OCI-M1 (cell line): ENCODE results near the gene C19orf73.

Experiments used
- DNase-seq: peaks from one replicate; lab custom pipeline; 2025; lab: John Stamatoyannopoulos, UW

C19orf73 gene

DNA sequence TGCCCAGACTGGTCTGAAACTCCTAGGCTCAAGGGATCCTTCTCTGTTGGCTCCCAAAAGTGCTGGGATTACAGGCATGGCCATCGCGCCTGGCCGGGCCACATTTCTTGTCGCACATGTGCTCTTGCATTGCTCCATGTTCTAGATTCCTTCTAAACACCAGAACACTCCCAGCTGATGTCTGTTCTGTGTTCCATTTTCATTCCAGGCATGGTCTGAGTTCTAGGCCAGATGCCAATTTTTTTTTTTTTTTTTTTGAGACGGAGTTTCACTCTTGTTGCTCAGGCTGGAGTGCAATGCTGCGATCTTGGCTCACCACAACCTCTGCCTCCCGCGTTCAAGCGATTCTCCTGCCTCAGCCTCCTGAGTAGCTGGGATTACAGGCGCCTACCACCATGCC, 2.9 kb upstream of the C19orf73 start:
- peak; percentile 49 for DNase-seq

DNA sequence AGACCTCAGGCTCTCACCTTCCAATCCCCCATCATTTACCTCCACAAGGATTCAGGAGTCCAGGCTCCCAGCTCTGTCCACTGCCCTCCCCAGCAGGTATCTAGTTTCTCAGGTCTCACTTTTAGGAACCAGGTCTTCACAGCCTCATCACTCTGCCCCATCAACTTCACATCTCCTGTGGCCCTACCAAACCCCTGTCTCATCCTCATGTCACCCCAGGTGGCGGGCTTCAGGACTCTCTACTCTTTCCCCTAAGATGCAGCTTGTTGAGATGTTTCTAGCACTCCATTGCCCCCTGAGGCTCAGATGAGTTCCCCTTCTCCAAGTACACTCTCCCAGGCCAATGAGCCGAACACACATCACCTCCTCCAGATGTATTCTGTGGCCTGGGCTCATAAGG, 1.9 kb upstream of the C19orf73 start:
- DNase-seq: no peak

DNA sequence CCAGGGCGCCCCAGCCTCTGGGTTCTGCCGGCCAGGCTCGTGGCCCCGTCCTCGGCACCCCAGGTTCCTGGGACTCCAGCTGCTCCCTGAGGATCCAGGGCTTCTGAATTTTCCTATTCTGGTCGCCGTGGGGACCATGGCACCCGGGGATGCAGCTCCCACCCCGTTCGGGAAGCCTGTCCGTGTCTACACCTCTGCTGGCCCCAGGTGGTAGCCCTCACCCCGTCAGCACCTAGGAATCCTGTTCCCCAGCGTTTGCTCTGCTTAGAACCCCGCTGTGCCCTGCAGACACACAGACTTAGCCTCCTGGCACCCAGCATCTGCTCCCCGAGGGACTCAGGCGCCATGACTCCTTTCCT, 1.4 kb upstream of the C19orf73 start:
- DNase-seq: no peak

DNA sequence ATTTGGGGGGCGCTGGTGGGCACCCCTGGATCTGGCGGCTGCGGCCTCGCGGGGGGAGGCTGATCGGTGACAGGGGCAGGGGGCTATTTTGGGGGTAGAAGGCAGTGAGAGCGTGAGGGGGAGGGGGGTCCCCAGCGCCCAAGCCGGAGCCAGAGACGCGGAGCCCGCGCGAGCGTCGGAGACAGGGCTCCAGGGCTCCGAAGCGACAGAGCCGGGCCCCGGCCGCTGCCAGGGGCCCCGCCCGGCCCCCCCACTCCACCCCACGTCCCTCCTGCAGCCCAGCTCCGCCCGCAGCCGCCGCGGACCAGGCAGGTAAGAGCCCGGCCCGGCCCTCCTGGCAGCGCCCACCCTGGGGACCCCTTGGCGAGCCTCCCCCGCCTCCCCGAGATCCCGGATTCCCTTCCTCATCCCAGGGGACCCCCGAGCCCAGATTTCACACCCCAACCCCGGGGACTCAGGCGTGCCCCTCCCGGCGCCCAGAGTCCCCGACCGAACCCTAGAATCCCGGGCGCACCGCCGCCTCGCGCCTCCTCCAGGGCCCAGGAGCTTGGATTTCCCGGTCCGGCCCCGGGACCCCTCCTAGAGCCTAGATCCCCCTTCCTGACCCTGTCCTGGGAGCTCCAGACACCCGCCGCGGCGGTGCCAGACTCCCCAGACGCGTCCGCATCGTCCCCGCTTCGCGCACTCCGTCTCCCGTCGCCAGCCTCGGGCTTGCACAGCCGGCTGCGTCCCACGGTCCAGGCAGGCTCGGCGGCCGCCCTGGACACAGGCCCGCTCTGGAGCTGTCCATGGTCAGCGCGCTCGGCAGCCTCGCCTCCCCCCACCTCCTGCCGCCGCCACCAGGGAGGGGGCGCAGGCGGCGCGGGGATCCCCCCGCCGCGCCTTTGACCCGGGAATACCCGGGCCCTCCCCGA, 725 bp upstream of the C19orf73 start, which contains the start of gene PPFIA3:
TSS of gene PPFIA3 (plus strand) at position 134 of the 914 bp plus-strand sequence. CDS start 8,330 bp downstream, outside the sequence.
- peak; percentile 35 for DNase-seq

DNA sequence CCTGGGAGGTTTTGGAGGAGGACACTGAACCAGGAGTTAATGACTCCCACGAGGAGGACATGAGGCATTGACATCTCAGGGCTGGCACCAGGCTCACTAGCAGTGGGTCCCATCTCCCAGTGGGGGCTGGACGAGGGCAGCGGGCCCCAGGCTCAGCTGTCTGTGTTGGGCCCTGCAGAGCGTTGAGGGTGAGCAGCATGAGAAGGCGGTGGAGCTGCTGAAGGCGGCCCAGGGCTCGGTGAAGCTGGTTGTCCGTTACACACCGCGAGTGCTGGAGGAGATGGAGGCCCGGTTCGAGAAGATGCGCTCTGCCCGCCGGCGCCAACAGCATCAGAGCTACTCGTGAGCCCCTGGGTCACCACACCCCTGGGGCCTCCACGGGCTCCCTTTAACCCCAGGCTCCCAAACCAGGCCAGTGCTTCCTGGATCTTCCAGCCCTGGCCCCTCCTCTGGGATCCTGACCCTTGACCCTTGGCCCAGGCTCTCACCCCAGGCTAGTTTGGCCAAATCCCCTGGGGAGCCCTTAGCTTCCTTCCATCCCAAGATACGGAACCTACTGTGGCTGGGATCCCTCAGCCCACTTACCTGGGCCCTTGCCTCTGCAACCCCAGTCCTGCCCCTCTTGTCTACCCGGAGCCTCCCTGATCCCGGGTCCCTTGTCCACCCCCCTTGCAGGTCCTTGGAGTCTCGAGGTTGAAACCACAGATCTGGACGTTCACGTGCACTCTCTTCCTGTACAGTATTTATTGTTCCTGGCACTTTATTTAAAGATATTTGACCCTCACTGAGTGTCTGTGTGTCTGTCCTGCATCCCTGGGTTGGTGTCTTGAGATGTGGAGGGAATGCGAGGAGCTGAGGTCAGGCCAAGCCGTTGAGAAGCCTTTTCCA, 1.0 kb downstream of the C19orf73 start:
- no peak for DNase-seq

DNA sequence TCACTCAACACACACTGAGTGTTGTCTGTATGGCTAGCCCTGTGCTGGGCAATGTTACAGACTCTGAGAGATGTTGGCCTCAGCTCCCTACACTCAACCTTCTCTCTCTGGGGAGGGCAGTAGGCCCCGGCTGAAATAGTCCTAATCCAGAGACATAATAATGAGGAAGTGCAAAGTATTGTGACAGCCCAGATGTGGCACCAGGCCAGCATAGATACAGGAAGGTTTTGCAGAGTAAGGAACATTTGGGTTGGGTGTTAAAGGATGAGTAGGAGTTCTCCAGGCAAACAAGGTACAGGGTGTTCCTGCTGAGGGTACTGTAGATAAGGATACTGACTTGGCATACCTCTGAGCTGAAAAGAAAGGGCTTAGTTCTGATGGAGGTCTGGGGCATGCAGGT, 2.4 kb downstream of the C19orf73 start:
- DNase-seq: peak; percentile 78

DNA sequence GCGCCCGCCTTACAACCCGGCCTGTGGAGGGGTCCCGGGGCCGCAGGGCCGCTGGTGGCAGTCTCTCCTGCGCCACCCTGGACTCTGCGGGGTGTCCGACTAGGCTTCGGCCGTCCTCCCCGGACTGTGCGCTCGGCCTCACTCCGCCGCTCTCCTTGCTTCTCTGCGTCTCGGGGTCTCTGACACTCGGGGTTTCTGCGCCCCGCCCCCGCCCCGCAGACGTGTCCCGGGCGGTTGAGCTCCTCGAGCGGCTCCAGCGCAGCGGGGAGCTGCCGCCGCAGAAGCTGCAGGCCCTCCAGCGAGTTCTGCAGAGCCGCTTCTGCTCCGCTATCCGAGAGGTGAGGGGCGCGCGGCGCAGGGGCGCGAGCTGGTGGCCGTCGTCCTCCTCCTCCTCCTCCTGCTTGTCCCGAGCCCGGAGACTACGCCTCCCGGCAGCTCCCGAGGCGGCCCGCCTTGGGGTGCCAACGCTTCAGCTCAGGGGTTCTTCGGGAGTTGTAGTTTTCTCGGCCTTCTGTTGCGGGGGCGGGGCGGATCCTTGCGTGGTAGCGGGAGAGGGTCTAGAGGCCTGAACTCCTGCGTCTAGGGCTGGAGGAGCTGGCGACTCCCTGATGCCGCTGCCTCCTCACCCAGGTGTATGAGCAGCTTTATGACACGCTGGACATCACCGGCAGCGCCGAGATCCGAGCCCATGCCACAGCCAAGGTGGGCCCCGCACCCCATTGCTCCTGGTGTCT, 4.1 kb downstream of the C19orf73 start:
- no peak for DNase-seq

DNA sequence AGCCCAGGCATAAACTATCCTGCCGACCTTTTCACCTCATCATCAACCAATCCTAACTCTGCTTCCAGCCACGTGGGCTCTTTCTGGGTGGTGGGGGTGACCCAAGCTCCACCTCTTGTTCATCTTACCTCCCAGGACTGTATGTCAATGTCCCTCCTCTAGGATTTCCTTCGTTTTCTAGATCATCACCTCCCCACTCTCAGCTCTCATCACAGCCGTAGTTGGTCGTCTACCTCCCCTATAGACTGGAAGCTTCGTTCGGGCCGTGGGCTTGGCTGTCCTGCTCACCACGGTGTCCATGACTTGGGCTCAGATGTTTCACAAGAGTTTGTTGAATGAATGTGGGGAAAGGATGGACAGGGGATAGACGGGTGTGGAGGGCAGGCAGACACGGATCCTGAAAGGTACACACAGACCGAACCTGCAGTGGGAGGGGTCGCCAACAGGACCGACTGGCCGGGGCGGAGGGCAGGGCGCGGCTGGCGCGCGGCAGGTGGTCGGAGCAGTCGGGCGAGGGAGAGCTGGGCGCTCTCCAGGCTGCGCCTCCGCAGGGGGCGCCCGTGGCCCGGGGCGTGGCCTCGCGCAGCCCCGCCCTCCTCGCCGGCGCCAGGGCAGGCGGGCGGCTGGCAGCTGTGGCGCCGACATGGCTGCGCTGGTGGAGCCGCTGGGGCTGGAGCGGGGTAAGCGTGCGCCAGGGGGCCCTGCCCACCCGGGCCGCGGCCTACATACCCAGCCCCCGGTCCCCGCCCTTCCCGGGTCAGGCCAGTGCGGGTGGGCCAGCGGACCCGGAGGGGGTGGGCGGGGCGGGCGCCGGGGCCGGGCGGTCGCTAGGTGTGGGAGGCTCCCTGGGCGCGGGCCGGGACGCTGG, 4.9 kb downstream of the C19orf73 start, which contains the start of gene LIN7B:
TSS of gene LIN7B (plus strand) at position 609 of the 868 bp plus-strand sequence. CDS start at position 644, 35 bp downstream.
- DNase-seq: peak; percentile 89

DNA sequence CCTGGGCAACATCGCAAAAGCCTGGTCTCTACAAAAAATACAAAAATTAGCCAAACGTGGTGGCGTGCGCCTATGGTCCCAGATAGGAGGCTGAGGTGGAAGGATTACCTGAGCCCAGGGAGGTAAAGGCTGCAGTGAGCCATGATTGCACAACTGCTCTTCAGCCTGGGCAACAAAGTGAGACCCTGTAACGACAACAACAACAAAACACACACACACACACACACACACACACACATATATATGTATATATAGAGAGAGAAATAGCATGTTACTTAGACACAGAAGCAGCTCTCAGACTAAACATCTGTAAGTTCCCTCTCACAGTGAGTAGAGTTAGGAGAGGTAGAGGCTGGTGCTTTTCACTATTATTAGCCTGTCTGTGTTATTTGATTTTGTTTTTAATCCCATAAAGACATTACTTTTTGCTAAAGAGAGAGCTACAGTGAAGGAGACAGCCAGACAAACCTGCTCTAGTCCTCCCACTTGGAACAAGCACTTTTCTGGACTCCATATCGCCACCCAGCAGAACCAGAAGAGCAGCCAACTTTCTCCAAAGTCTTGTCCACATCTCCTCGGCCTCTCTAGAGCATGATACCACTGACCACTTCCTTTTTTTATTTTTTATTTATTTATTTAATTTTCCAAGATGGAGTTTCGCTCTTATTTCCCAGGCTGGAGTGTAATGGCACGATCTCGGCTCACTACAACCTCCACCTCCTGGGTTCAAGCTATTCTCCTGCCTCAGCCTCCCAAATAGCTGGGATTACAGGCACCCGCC, 7.5 kb downstream of the C19orf73 start:
- peak; percentile 70 for DNase-seq

DNA sequence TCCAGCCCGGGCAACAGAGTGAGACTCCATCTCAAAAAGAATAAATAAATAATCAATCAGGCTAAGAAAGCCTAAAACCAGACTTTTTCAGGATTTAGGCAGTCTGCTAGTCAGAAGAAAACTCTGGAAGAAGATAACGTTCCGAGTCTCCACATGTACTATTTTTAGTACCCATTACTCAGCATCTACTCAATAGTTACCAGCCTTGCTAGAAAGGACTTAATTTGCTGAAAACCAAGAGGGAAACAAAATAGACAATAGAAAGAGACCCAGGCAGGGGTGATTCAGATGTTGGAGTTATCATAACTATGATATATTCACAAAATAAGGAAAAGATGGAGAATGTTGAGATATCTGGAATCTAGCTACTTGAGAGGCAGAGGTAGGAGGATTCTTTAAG, 8.4 kb downstream of the C19orf73 start:
- DNase-seq: peak; percentile 35

DNA sequence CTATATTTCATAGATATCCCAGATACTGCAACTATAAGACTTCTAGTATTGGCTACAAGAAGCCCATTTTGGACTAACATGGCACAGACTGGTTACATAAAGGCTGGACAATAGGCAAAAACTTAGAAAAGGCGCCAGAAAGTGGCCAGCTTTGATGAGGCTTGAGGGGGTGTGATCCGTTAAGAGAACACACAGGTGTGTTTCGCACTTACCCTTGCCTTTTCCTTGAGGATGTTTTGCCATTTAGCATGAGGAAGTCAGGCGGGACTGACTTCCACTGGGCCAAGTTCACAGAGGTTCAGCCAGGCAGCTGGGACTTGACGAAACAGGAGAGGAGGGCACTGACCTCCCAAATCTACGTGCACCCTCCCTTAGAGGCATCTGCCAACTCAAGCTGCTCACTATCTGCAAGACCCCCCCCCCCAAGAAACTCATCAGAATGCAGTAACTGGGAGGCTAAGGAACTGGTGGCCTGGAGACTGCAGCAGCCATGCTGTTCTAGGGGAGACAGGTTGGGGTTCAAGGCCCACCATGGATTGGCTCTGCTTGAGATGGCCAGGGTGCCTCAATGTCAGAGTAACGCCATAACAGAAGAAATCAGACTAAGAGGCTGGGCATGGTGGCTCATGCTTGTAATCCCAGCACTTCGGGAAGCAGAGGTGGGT, 9.2 kb downstream of the C19orf73 start:
- DNase-seq: no peak

DNA sequence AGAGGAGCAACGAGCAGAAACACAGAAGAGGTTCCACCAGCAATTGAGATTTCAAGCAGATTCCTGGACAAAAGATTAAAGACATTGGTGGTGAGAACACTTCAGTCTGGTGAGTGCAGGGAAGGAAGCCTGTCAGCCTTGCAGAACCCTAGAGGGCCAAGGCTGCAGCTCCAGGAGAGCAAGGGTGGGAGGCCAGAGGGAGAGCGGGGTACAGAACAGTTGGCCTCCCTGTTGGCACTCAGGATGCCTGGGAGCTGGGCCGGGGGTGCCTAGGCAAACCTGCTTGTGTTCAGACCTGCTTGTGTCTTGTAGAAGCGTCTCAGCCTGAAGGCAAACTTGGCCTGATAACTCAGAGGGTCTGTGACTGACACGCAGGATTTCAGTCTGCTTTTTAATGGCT, 9.9 kb downstream of the C19orf73 start:
- no peak for DNase-seq

DNA sequence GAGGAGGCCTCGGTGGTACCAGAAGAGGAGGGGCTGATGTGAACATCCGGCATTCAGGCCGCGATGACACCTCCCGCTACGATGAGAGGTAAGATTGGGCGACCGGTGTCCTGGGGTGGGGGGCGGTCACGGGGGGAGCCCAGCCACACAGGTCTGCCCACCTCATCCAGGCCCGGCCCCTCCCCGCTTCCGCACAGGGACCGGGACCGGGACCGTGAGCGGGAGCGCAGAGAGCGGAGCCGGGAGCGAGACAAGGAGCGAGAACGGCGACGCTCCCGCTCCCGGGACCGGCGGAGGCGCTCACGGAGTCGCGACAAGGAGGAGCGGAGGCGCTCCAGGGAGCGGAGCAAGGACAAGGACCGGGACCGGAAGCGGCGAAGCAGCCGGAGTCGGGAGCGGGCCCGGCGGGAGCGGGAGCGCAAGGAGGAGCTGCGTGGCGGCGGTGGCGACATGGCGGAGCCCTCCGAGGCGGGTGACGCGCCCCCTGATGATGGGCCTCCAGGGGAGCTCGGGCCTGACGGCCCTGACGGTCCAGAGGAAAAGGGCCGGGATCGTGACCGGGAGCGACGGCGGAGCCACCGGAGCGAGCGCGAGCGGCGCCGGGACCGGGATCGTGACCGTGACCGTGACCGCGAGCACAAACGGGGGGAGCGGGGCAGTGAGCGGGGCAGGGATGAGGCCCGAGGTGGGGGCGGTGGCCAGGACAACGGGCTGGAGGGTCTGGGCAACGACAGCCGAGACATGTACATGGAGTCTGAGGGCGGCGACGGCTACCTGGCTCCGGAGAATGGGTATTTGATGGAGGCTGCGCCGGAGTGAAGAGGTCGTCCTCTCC, 11.1 kb downstream of the C19orf73 start:
- no peak for DNase-seq

DNA sequence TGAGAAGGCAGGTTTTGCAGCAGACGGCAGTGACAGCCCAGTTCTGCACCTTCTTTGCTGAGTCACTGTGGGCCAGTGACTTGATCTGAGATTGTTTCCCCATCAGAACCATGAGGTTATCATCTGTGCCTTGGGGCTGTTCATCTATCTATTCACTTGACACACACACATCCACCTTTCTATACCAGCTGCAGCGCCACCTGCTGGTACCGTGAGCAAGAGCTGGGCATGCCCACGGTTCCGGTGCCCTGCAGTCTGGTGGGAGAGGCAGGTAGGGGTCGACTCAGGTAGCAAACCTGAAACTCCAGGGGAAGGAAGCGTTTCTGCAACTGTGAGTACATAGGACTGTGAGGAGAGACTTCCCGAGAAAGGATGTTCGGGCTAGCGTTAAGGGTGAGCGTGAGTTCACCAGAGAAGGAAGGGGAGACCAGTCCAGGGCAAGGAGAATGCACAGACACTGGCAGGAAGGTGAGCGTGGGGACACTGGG, 12.3 kb downstream of the C19orf73 start:
- DNase-seq: peak; percentile 72

DNA sequence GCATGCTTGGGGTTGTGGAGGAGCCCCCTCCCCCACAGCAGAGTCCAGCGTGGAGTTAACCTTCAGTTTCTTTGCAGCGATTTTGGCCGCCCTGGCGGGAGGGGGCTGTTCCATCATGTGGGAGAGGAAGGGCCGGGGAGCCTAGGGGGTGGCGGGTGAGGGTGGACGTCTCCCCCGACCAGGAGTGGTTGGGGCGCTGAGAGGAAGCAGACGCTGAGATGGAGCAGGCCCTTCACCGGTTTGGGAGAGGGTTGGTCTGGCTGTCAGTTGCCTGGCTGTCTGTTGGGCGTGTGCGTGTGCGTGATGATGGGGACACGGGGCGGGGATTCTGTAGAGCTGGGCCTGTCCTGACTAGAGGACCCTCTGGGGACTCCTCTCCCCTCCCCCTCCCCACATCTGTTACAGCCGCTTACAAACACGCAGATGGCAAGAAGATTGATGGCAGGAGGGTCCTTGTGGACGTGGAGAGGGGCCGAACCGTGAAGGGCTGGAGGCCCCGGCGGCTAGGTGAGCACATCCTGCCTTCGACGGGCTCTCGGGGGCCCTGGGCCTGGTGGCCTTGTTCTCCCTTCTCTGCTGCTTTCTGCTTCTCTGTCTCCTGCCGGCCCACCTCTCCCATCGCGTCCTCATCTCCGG, 14.6 kb downstream of the C19orf73 start:
- DNase-seq: no peak

DNA sequence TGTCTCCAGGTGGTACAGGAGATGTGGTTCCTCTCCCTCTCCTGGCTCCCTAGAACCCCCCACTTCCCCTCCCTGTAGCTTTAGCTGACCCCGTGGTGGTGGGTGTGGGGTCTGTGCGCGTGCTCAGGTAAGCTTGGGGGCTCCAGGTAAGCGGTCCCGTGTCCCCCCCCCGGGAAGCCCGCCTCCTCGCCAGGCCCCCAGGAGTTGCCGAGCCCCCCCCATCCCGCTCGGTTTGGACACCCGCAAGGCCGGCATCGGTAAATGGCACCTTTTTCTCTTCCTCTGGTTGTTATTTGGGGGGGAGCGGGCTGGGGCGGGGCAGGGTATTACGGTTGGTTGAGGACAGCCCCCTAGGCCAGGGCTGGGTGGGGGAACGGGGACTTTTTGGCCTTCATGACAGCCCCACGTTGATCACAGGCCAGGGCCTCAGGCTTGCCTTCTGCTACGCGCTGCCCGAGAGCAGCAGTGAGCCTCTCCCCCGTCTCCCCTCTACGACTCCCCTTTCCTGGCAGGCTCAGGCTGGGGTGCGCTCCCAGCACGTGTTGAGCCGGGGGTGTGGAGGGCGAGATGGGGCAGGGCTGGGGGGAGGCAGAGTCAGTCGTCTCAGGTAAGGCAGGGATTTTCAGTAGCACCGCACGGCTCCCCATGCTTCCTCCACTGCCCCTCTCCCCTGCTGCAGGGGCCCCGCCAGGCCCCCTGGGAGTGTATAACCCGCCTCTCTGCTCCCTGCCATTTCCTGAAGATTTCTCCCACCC, 15.4 kb downstream of the C19orf73 start:
- DNase-seq: no peak

DNA sequence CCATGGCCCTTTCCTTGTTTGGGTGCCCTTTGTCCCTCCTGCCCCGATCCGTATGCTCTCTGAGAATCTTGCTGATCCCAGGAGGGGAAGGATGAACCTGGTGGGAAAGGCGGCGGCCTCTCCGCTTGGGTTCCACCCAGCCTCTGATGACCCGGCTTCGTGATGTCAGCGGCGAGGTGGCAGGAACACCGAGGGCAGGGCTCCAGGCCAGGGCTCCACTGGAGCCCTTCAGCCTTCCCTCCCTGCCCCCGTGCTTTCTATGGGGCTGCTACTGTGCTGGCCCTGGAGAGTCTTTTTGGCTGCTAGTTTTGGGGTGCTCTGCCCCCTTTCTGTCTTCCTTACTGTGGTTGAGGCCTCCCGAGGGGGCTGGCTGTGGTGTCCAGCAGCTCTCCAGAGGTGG, 16.6 kb downstream of the C19orf73 start:
- no peak for DNase-seq
